LNCAP (cell line): ENCODE results near the gene SERPINB10.

Experiments
- CTCF ChIP-seq: fragments of 450-650 bp; IDR thresholded peaks from 2 replicates; pipeline ENCODE4 v1.5.1; 2017; ENCODE audit warnings: mild to moderate bottlenecking

SERPINB10 gene

GRCh38 chr18:63869851-63870250, 37.9 kb upstream of the SERPINB10 start:
- no peak for TF ChIP-seq CTCF

GRCh38 chr18:63871836-63872235, 35.9 kb upstream of the SERPINB10 start:
- no peak for TF ChIP-seq CTCF

DNA sequence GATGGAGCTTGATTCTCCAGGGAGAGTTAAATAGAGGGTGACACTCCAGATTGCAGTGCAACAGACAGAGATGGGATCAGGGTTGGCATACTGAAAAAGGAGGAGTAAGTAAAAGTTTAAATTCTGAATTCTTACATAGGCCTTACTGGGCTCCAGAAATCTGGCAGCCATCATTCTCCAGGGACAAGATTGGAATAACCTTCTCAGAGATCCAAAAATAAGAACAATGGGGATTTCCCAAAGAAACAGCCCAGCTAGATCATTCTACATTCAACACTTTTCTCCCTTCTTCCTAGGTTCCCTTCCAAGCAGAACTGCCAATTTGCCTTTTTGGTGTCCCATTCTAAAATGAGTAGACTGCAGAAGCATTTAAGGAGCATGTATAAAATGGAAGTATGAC, 35.2 kb upstream of the SERPINB10 start:
- no peak for TF ChIP-seq CTCF

- TF ChIP-seq CTCF, result no peak
Observed at GRCh38 chr18:63878343-63878742, 29.4 kb upstream of the SERPINB10 start.

DNA sequence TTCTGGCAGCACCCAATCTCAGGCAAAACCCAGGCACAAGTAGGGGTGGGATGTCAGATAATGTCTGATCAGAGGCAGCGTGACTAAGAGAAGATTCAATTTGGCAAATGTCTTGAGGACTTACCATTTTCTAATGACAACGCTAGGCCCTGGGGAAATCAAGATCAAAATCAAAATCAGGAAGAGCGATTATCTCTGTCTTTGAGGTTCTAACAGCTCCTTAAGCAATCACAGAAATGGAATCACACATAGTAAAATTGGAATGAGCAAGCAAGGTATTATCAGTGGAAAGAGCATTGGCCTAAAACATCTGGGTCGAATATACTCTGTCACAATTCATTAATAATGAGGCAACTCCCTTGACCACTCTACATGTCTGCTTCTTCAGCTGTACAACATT, 28.8 kb upstream of the SERPINB10 start:
- TF ChIP-seq CTCF, result no peak

GRCh38 chr18:63879709-63880108, 28.0 kb upstream of the SERPINB10 start:
- TF ChIP-seq CTCF, result no peak

- no peak for TF ChIP-seq CTCF
Observed at GRCh38 chr18:63881851-63882250, 25.9 kb upstream of the SERPINB10 start.
